HUES48 (cell line): Measurements from ENCODE around the gene MEOX1.
"Not testable (repeated sequence)": the region's sequence is repeated elsewhere in the genome, so short reads cannot be mapped to it uniquely, and the experiment has no call there.

Source experiments
- H3K27ac ChIP-seq: one replicate; pipeline ENCODE4 v1.7.0; 2013; ENCODE audit warnings: low read depth, low read length, inconsistent platforms
- H3K27me3 ChIP-seq: 2 replicates; pipeline ENCODE4 v1.6.1; 2013; ENCODE audit warnings: mild to moderate bottlenecking, low read length; ENCODE audit not compliant: control insufficient read depth, insufficient read depth
- H3K36me3 ChIP-seq: 2 replicates; pipeline ENCODE4 v1.6.1; 2013; ENCODE audit warnings: low read length; ENCODE audit not compliant: control insufficient read depth, insufficient read depth
- H3K4me1 ChIP-seq: 2 replicates; pipeline ENCODE4 v1.6.1; 2013; ENCODE audit warnings: mild to moderate bottlenecking, low read length; ENCODE audit not compliant: control insufficient read depth, insufficient read depth
- H3K4me3 ChIP-seq: 2 replicates; pipeline ENCODE4 v1.5.1; 2013; ENCODE audit warnings: mild to moderate bottlenecking, low read depth, low read length
- H3K9ac ChIP-seq: 2 replicates; pipeline ENCODE4 v1.6.1; 2013; ENCODE audit warnings: mild to moderate bottlenecking, low read depth, low read length, moderate library complexity
- H3K9me3 ChIP-seq: 2 replicates; pipeline ENCODE4 v1.6.1; 2013; ENCODE audit warnings: low read length; ENCODE audit not compliant: control insufficient read depth, insufficient read depth

Gene MEOX1

GRCh38 chr17:43696891-43697290, 35.2 kb upstream of the MEOX1 start:
- Histone ChIP-seq H3K27ac (no peak overlapping the region), H3K9ac (no peak overlapping the region), H3K4me1 (peaks cover 13% of the 10 kb centered on the region; the same call in 1 of the 2 replicates), H3K9me3 (no peaks in the 10 kb centered on the region), H3K4me3 (no peak overlapping the region), H3K27me3 (no peaks in the 10 kb centered on the region), H3K36me3 (no peaks in the 10 kb centered on the region)

GRCh38 chr17:43695970-43696865, 34.5 kb upstream of the MEOX1 start:
- no peak overlapping the region for H3K9ac ChIP-seq
- H3K4me3 ChIP-seq, result no peak overlapping the region
- H3K36me3 ChIP-seq, result no peaks in the 10 kb centered on the region
- H3K27me3 ChIP-seq, result no peaks in the 10 kb centered on the region
- H3K27ac ChIP-seq, result no peak overlapping the region
- no peaks in the 10 kb centered on the region for H3K9me3 ChIP-seq
- peaks cover 9% of the 10 kb centered on the region; the same call in 1 of the 2 replicates for H3K4me1 ChIP-seq

- Histone ChIP-seq H3K36me3 (no peaks in the 10 kb centered on the region), H3K9me3 (no peaks in the 10 kb centered on the region), H3K4me1 (peaks cover 6% of the 10 kb centered on the region; the same call in 1 of the 2 replicates), H3K27me3 (no peaks in the 10 kb centered on the region), H3K4me3 (0 out of 2 replicates have a peak overlapping the region, but pooled peaks have one; percentile 34), H3K9ac (0 out of 2 replicates have a peak overlapping the region, but pooled peaks have one; percentile 34), H3K27ac (peak overlapping the region; percentile 20)
Observed at GRCh38 chr17:43694081-43694870, 32.6 kb upstream of the MEOX1 start.

- Histone ChIP-seq H3K27me3 (no peaks in the 10 kb centered on the region), H3K9me3 (no peaks in the 10 kb centered on the region), H3K4me1 (peaks cover 5% of the 10 kb centered on the region; the same call in 1 of the 2 replicates), H3K27ac (no peak overlapping the region), H3K36me3 (no peaks in the 10 kb centered on the region), H3K9ac (no peak overlapping the region), H3K4me3 (no peak overlapping the region)
Observed at GRCh38 chr17:43691317-43691693, 29.6 kb upstream of the MEOX1 start.

- Histone ChIP-seq H3K27me3 (no peaks in the 10 kb centered on the region), H3K4me1 (peaks cover 3% of the 10 kb centered on the region; the same call in 1 of the 2 replicates), H3K9ac (no peak overlapping the region), H3K9me3 (no peaks in the 10 kb centered on the region), H3K27ac (no peak overlapping the region), H3K36me3 (no peaks in the 10 kb centered on the region), H3K4me3 (no peak overlapping the region)
Observed at GRCh38 chr17:43690624-43691316, 29.0 kb upstream of the MEOX1 start.

GRCh38 chr17:43689814-43690213, 28.1 kb upstream of the MEOX1 start:
- no peaks in the 10 kb centered on the region for H3K27me3 ChIP-seq
- no peak overlapping the region for H3K9ac ChIP-seq
- no peak overlapping the region for H3K27ac ChIP-seq
- H3K36me3 ChIP-seq, result no peaks in the 10 kb centered on the region
- H3K4me3 ChIP-seq, result no peak overlapping the region
- no peaks in the 10 kb centered on the region for H3K9me3 ChIP-seq
- H3K4me1 ChIP-seq, result peaks cover 3% of the 10 kb centered on the region; the same call in 1 of the 2 replicates

- H3K4me3 ChIP-seq, result no peak overlapping the region
- no peaks in the 10 kb centered on the region for H3K36me3 ChIP-seq
- H3K27ac ChIP-seq, result no peak overlapping the region
- no peaks in the 10 kb centered on the region for H3K27me3 ChIP-seq
- no peaks in the 10 kb centered on the region for H3K9me3 ChIP-seq
- H3K9ac ChIP-seq, result no peak overlapping the region
- H3K4me1 ChIP-seq, result peaks cover under 1% of the 10 kb centered on the region; the same call in 1 of the 2 replicates
Observed at GRCh38 chr17:43689131-43689530, 27.4 kb upstream of the MEOX1 start.

GRCh38 chr17:43686957-43687356, 25.2 kb upstream of the MEOX1 start:
- H3K4me3 ChIP-seq, H3K36me3 ChIP-seq, H3K9me3 ChIP-seq, H3K4me1 ChIP-seq, H3K9ac ChIP-seq, H3K27ac ChIP-seq, H3K27me3 ChIP-seq: not testable (repeated sequence)

GRCh38 chr17:43683928-43684653, 22.4 kb upstream of the MEOX1 start:
- H3K9me3 ChIP-seq, result no peaks in the 10 kb centered on the region
- no peak overlapping the region for H3K9ac ChIP-seq
- H3K4me1 ChIP-seq, result peaks cover 7% of the 10 kb centered on the region
- no peaks in the 10 kb centered on the region for H3K36me3 ChIP-seq
- H3K27me3 ChIP-seq, result no peaks in the 10 kb centered on the region
- H3K27ac ChIP-seq, result no peak overlapping the region
- no peak overlapping the region for H3K4me3 ChIP-seq

- peaks cover 28% of the 10 kb centered on the region for H3K4me1 ChIP-seq
- H3K4me3 ChIP-seq, result no peak overlapping the region
- no peak overlapping the region for H3K9ac ChIP-seq
- H3K27me3 ChIP-seq, result no peaks in the 10 kb centered on the region
- H3K36me3 ChIP-seq, result no peaks in the 10 kb centered on the region
- no peaks in the 10 kb centered on the region for H3K9me3 ChIP-seq
- H3K27ac ChIP-seq, result no peak overlapping the region
Observed at GRCh38 chr17:43680461-43680860, 18.7 kb upstream of the MEOX1 start.
